A549 (cell line): Measurements from ENCODE around the gene SLC35A1. TPM values are rescaled to one million over a fixed set of nuclear protein-coding genes. Genes with fewer than 3 reads are reported as not detected.

Experiments used
- ATAC-seq, 2 experiments: fragments of 200-7000 bp in 1 of 2; fragments of >200 bp in 1 of 2; cut with Nextera tagmentation in 1 of 2; cut with Tn5 transposase in 1 of 2; 3 replicates each; pipeline versions ENCODE4 v1.8.0 to v1.9.1; 2018 to 2020; ENCODE audit warnings: mild to moderate bottlenecking in 1 of 2, moderate library complexity in 1 of 2
- CTCF ChIA-PET: fragments of 300-600 bp; sonication (Branson Sonifier 250); formaldehyde crosslinking; extraction: SDS; loops from one replicate; lab custom pipeline; 2021; ENCODE audit warnings: antibody characterized with exemption, inconsistent platforms; lab: Yijun Ruan, JAX
- POLR2A ChIA-PET: fragments of 350-600 bp; formaldehyde crosslinking; extraction: SDS; loops from one replicate; lab custom pipeline; 2021; ENCODE audit warnings: antibody characterized with exemption, inconsistent platforms; lab: Yijun Ruan, JAX
- DNase-seq, 2 experiments: peaks; one replicate each; pipeline versions ENCODE4 v3.0.0 to v3.0.0-alpha.2; 2011 to 2016; ENCODE audit warnings: low read depth in 1 of 2, low spot score in 1 of 2
- FAIRE-seq: peaks from 2 replicates; lab custom pipeline; 2011; peaks lifted over from hg19 to GRCh38; lab: Jason Lieb, UNC
- H3K27ac ChIP-seq, 2 experiments: fragments of >200 bp; sonication (Bioruptor Twin); formaldehyde crosslinking; 3 replicates each; pipeline ENCODE4 v1.5.1; 2016 to 2017
- H3K4me1 ChIP-seq: fragments of >200 bp; sonication (Bioruptor Twin); formaldehyde crosslinking; 3 replicates; pipeline ENCODE4 v1.6.1; 2016
- H3K4me2 ChIP-seq: fragments of >200 bp; sonication (Bioruptor Twin); formaldehyde crosslinking; 3 replicates; pipeline ENCODE4 v1.6.1; 2016
- H3K4me3 ChIP-seq: fragments of >200 bp; sonication (Bioruptor Twin); formaldehyde crosslinking; 3 replicates; pipeline ENCODE4 v1.5.1; 2016
- H3K9me3 ChIP-seq: fragments of >200 bp; sonication (Bioruptor Twin); formaldehyde crosslinking; 3 replicates; pipeline ENCODE4 v1.6.1; 2016
- CBX2 ChIP-seq: fragments of 200-600 bp; sonication (generic); IDR thresholded peaks from 2 replicates; pipeline ENCODE4 v1.6.1; 2016; ENCODE audit warnings: low read depth, mild to moderate bottlenecking, borderline replicate concordance
- CHD2 ChIP-seq: fragments of 150-350 bp; IDR thresholded peaks from 2 replicates; pipeline ENCODE4 v1.6.1; 2014; ENCODE audit warnings: low read length; ENCODE audit not compliant: partially characterized antibody
- CHD4 ChIP-seq: fragments of 200-600 bp; sonication (generic); IDR thresholded peaks from 2 replicates; pipeline ENCODE4 v1.6.1; 2016; ENCODE audit warnings: antibody characterized with exemption, mild to moderate bottlenecking, borderline replicate concordance
- CTCF ChIP-seq: fragments of >200 bp; sonication (Bioruptor Twin); formaldehyde crosslinking; IDR thresholded peaks from 3 replicates; pipeline ENCODE4 v1.5.1; 2016
- E2F6 ChIP-seq: IDR thresholded peaks from 2 replicates; pipeline ENCODE4 v1.6.1; 2012; ENCODE audit warnings: low read depth, borderline replicate concordance
- EHF ChIP-seq: fragments of 250-450 bp; sonication (Bioruptor Pico); IDR thresholded peaks from 2 replicates; pipeline ENCODE4 v1.5.0; 2020; ENCODE audit warnings: mild to moderate bottlenecking
- ESRRA ChIP-seq: fragments of 150-350 bp; IDR thresholded peaks from 2 replicates; pipeline ENCODE4 v1.6.1; 2014; ENCODE audit warnings: mild to moderate bottlenecking, low read length, borderline replicate concordance
- FOSL2 ChIP-seq, 2 experiments: fragments of 450-650 bp in 1 of 2; fragments of >200 bp in 1 of 2; sonication (Bioruptor Twin) in 1 of 2; formaldehyde crosslinking; IDR thresholded peaks; 2 replicates each; pipeline versions ENCODE4 v1.5.0 to v1.6.1; 2016 to 2020; ENCODE audit warnings: mild to moderate bottlenecking in 1 of 2, moderate library complexity in 1 of 2
- HDAC2 ChIP-seq: fragments of 200-600 bp; sonication (generic); IDR thresholded peaks from 2 replicates; pipeline ENCODE4 v1.6.1; 2016
- HEYL ChIP-seq: fragments of 250-450 bp; sonication (Bioruptor Pico); IDR thresholded peaks from 2 replicates; pipeline ENCODE4 v1.8.0; 2021; ENCODE audit warnings: mild to moderate bottlenecking, moderate library complexity
- HMGXB4 ChIP-seq: fragments of 250-450 bp; sonication (Bioruptor Pico); IDR thresholded peaks from 2 replicates; pipeline ENCODE4 v1.5.0; 2021; ENCODE audit warnings: mild to moderate bottlenecking, moderate library complexity, borderline replicate concordance
- HOXA7 ChIP-seq: fragments of 250-450 bp; sonication (Bioruptor Pico); IDR thresholded peaks from 2 replicates; pipeline ENCODE4 v1.5.0; 2020; ENCODE audit warnings: mild to moderate bottlenecking, moderate library complexity
- JUN ChIP-seq, 2 experiments: fragments of >200 bp; sonication (Bioruptor Twin); formaldehyde crosslinking; IDR thresholded peaks; 2 replicates in 1 of 2; 3 replicates in 1 of 2; pipeline ENCODE4 v1.6.1; 2016 to 2017
- JUNB ChIP-seq: fragments of >200 bp; sonication (Bioruptor Twin); formaldehyde crosslinking; IDR thresholded peaks from 2 replicates; pipeline ENCODE4 v1.6.1; 2016
- MAFK ChIP-seq: fragments of 450-650 bp; IDR thresholded peaks from 2 replicates; pipeline ENCODE4 v1.6.1; 2014; ENCODE audit not compliant: partially characterized antibody
- PBX3 ChIP-seq: IDR thresholded peaks from 2 replicates; pipeline ENCODE4 v1.6.1; 2012
- POLR2A ChIP-seq: IDR thresholded peaks from 2 replicates; pipeline ENCODE4 v1.6.1; 2012; ENCODE audit warnings: mild to moderate bottlenecking, low read length
- POLR2AphosphoS2 ChIP-seq: conservative IDR thresholded peaks from 2 replicates; pipeline ENCODE4 v1.6.1; 2012; ENCODE audit warnings: low read length, improper control_type of control experiment, inconsistent platforms
- RARB ChIP-seq: fragments of 250-450 bp; sonication (Bioruptor Pico); IDR thresholded peaks from 2 replicates; pipeline ENCODE4 v1.8.0; 2021; ENCODE audit warnings: mild to moderate bottlenecking, moderate library complexity
- REST ChIP-seq: fragments of 200-600 bp; sonication (generic); IDR thresholded peaks from 2 replicates; pipeline ENCODE4 v1.6.1; 2016; ENCODE audit warnings: antibody characterized with exemption, mild to moderate bottlenecking, moderate library complexity
- RFX5 ChIP-seq: fragments of 450-650 bp; IDR thresholded peaks from 2 replicates; pipeline ENCODE4 v1.7.1; 2014; ENCODE audit warnings: antibody characterized with exemption, mild to moderate bottlenecking, moderate library complexity
- SMC3 ChIP-seq: fragments of >200 bp; sonication (Bioruptor Twin); formaldehyde crosslinking; IDR thresholded peaks from 3 replicates; pipeline ENCODE4 v1.6.1; 2018; ENCODE audit warnings: inconsistent platforms
- ZC3H11A ChIP-seq: fragments of 450-650 bp; IDR thresholded peaks from 2 replicates; pipeline ENCODE4 v1.6.1; 2014; ENCODE audit warnings: antibody characterized with exemption, mild to moderate bottlenecking
- ZSCAN20 ChIP-seq: fragments of 250-450 bp; sonication (Bioruptor Pico); IDR thresholded peaks from 2 replicates; pipeline ENCODE4 v1.8.0; 2022; ENCODE audit warnings: mild to moderate bottlenecking, moderate library complexity
- WGBS: methylation state at CpG from one replicate; pipeline ENCODE4 v1.1.6; 2017; ENCODE audit errors: missing lambda C conversion rate; 5-methylcytosine and 5-hydroxymethylcytosine counted together
- polyA plus RNA-seq, 4 experiments: library from polyadenylated mRNA; depleted of rRNA in 3 of 4; stranded (reverse); fragments of >200 nt; fragmentation: RNase III in 1 of 4; extraction: RNeasy Plus Mini Kit Qiagen cat#74134 plus additional on column Dnase treatment in 1 of 4; gene quantifications; 2 replicates in 3 of 4; 3 replicates in 1 of 4; pipeline ENCODE4 v1.2.3, GENCODE V29; 2011 to 2017

SLC35A1 gene
- polyA plus RNA-seq, 2 of the 4 experiments (the other 2 are of a cell fraction): 13.5 to 23.7 TPM

- no peak for TF ChIP-seq CTCF
Observed at GRCh38 chr6:87555506-87555905, 82.7 kb downstream of the SLC35A1 start (continued).

- H3K4me3 ChIP-seq: no peak overlapping the region
- POLR2A ChIA-PET: no interaction called here
- no peak overlapping the region for H3K27ac ChIP-seq
- no peak for TF ChIP-seq RARB
- no peak for TF ChIP-seq HMGXB4 (CRISPR knock-in tag)
- no peak for TF ChIP-seq SMC3
- TF ChIP-seq CHD2: no peak
- TF ChIP-seq HEYL: no peak
- no peak for TF ChIP-seq POLR2AphosphoS2
- TF ChIP-seq, all 56 proteins: peak for 0
- no peak overlapping the region for H3K4me2 ChIP-seq
- CTCF ChIA-PET: no interaction called here
- FAIRE-seq: no peak
- H3K9me3 ChIP-seq: no peaks in the 10 kb centered on the region
- H3K4me1 ChIP-seq: no peaks in the 10 kb centered on the region
- no peak for ATAC-seq
- no peak for DNase-seq
Observed at GRCh38 chr6:87558446-87558845, 85.7 kb downstream of the SLC35A1 start.

- Histone ChIP-seq H3K4me2 (no peak overlapping the region), H3K4me3 (no peak overlapping the region), H3K4me1 (no peaks in the 10 kb centered on the region), H3K9me3 (no peaks in the 10 kb centered on the region), H3K27ac (no peak overlapping the region)
- ChIA-PET CTCF (no interaction called here), POLR2A (no interaction called here)
- WGBS: 80% methylated on average over 1 of the region's 1 CpG
- FAIRE-seq: no peak
- no peak for DNase-seq
- ATAC-seq: no peak
- TF ChIP-seq POLR2AphosphoS2 (no peak), EHF (CRISPR knock-in tag) (no peak), JUNB (no peak), REST (no peak), FOSL2 (IDR thresholded peaks at IDR 0.05) (no peak), FOSL2 (CRISPR knock-in tag; IDR thresholded peaks at IDR 0.05) (no peak), HOXA7 (CRISPR knock-in tag) (no peak), MAFK (no peak), ZSCAN20 (CRISPR knock-in tag) (no peak), POLR2A (no peak), ZC3H11A (no peak), RFX5 (no peak), HDAC2 (no peak), CHD4 (no peak), JUN (IDR thresholded peaks at IDR 0.05) (no peak), PBX3 (no peak), ESRRA (no peak), E2F6 (no peak), CBX2 (no peak)
Observed at GRCh38 chr6:87561017-87561416, 88.2 kb downstream of the SLC35A1 start.
